SK-N-MC (cell line): ENCODE measurements around the gene DELE1.
A peak's percentile ranks its signal among the peaks of the same experiment; 100 is the strongest.

Source experiments
- DNase-seq: peaks from one replicate; pipeline ENCODE4 v3.0.0-alpha.2; 2011; ENCODE audit warnings: low read depth, low spot score
- H3K27ac ChIP-seq: fragments of 200-600 bp; sonication (generic); 2 replicates; pipeline ENCODE4 v1.5.1; 2016; ENCODE audit warnings: mixed run types
- H3K36me3 ChIP-seq: fragments of 200-600 bp; sonication (generic); 2 replicates; pipeline ENCODE4 v1.6.1; 2017; ENCODE audit warnings: antibody characterized with exemption, low read length, mixed read lengths; ENCODE audit not compliant: insufficient read depth
- H3K4me3 ChIP-seq: fragments of 200-600 bp; sonication (generic); 2 replicates; pipeline ENCODE4 v1.5.1; 2016
- H3K9ac ChIP-seq: fragments of 200-600 bp; sonication (generic); 2 replicates; pipeline ENCODE4 v1.8.0; 2017; ENCODE audit warnings: mixed run types, mixed read lengths; ENCODE audit not compliant: insufficient read length
- H3K9me3 ChIP-seq: fragments of 200-600 bp; sonication (generic); 2 replicates; pipeline ENCODE4 v1.6.1; 2017; ENCODE audit warnings: low read depth, mild to moderate bottlenecking, antibody characterized with exemption, low read length, moderate library complexity, mixed read lengths
- EZH2 ChIP-seq: fragments of 200-600 bp; sonication (generic); IDR thresholded peaks from one replicate; pipeline ENCODE4 v1.6.1; 2017; ENCODE audit warnings: antibody characterized with exemption
- FOXP2 ChIP-seq: optimal IDR thresholded peaks from 2 replicates; pipeline ENCODE3; 2011; ENCODE audit warnings: mild to moderate bottlenecking, moderate library complexity; ENCODE audit not compliant: insufficient read depth; ENCODE audit errors: extremely low read length, control extremely low read depth
- POLR2AphosphoS5 ChIP-seq: IDR thresholded peaks from 2 replicates; pipeline ENCODE4 v1.6.1; 2012; ENCODE audit warnings: mild to moderate bottlenecking, low read depth, low read length, borderline replicate concordance

Gene DELE1, protein sequence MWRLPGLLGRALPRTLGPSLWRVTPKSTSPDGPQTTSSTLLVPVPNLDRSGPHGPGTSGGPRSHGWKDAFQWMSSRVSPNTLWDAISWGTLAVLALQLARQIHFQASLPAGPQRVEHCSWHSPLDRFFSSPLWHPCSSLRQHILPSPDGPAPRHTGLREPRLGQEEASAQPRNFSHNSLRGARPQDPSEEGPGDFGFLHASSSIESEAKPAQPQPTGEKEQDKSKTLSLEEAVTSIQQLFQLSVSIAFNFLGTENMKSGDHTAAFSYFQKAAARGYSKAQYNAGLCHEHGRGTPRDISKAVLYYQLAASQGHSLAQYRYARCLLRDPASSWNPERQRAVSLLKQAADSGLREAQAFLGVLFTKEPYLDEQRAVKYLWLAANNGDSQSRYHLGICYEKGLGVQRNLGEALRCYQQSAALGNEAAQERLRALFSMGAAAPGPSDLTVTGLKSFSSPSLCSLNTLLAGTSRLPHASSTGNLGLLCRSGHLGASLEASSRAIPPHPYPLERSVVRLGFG

DNA sequence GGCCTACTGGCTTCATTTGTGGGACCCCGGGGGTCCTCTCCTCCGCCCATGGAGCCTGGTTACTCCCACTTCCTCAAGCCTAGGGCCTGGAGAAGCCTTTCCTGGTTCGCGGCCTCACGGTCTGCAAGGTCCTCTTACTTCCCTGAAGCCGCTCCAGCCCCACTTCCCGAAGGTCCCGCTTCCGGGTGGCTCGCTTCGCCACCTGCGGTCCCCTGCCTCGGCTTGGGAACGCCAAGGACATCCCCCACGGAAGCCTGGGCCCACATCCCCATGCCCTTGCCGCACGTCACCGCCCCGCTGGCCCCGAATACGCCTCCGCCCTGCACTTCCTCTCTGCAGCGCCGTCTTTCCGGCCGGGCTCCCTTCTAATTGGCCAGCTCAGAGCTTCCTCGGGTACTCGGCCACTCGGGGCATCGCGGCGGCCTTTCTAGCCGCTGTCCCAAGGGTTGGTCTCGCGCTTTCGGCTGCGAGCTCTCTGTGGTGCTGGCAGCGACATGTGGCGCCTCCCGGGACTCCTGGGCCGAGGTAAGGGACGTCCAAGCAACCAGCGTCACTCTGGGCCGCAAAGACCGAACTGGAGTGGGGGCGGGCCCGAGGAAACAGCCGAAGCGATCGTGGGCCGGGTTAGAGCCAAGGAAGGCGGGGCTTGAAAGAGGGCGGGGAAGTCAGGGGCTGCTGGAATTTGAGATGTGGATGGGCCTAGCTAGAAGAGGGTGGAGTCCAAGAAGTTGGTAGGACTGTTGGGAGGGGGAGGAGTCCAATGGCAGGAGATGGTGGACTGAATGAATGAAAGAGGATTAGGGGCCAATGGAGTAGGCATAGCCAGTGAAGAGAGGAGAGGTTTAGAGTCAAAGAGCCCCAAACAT lies at the start of gene DELE1:
Gene DELE1 (plus strand): TSS at position 424 of the 866 bp plus-strand sequence. CDS start 71 bp downstream, at position 495.
- TF ChIP-seq POLR2AphosphoS5 (peak; percentile 84; the same call in 1 of the 2 replicates), FOXP2 (no peak)
- H3K27ac ChIP-seq, result peak within 1 kb of the TSS; percentile 62; the same call in 1 of the 2 replicates
- peaks cover 23% of the 10 kb centered on the region for H3K36me3 ChIP-seq
- peak; percentile 62 for DNase-seq
- peak within 1 kb of the TSS; percentile 95 for H3K9ac ChIP-seq
- H3K4me3 ChIP-seq, result peak within 1 kb of the TSS; percentile 91
- no peaks in the 10 kb centered on the region for H3K9me3 ChIP-seq

DNA sequence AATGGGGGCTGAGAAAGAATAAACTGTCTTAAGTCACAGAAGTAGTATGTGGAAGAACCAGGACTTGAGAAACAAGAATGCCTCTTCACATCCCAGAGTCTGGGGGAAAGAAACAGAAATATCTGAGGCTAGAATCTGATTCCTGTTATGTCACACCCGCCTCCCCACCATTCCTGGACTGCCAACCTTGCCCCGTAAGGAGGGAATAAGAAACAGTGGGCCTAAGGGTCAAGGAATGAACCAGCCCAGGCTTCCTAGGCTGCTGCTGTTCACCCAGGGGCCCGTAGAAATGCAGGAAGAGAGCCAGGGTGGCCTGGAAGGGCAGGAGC lies 49.8 kb upstream of the DELE1 start:
- TF ChIP-seq POLR2AphosphoS5 (no peak), FOXP2 (no peak)
- Histone ChIP-seq H3K4me3 (no peak overlapping the region), H3K36me3 (no peaks in the 10 kb centered on the region), H3K9me3 (no peaks in the 10 kb centered on the region), H3K9ac (no peak overlapping the region), H3K27ac (no peak overlapping the region)
- no peak for DNase-seq

DNA sequence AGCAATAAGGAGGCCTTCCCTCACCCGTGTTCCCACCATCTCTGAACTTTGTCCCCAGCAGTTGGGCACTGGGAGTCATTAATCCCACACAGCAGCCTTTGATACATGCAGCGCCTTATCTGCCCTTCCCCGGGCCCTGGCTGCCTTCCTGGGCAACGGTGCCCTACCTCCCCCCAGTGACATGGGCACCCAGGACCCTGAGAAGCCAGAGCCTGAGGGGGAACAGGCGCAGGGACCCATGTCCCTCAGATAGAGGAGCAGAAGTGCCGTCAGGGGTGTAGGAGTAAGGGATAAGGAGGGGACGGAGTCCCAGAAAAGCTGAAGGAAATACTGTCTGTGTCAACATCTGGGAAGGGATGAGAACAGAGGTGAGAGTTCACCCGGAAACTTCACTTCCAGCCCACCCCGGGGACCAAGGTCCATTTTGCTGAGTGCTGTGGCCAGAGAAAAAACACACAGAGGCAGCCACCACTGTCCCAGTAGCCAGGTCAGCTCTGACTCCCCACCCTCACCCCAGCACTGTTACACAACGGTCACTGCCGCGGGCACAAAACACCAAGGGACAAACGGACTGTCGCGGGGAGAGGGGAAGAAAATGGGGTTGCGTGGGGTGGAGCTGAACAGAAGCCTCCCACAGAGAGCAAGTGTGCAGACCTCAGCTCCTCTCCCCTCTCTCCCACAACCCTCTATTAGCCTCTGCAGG lies 49.3 kb upstream of the DELE1 start:
- Histone ChIP-seq H3K9ac (no peak overlapping the region), H3K36me3 (no peaks in the 10 kb centered on the region), H3K4me3 (no peak overlapping the region), H3K9me3 (no peaks in the 10 kb centered on the region), H3K27ac (no peak overlapping the region)
- DNase-seq, result no peak
- no peak for TF ChIP-seq EZH2
- no peak for TF ChIP-seq FOXP2
- TF ChIP-seq POLR2AphosphoS5, result no peak

DNA sequence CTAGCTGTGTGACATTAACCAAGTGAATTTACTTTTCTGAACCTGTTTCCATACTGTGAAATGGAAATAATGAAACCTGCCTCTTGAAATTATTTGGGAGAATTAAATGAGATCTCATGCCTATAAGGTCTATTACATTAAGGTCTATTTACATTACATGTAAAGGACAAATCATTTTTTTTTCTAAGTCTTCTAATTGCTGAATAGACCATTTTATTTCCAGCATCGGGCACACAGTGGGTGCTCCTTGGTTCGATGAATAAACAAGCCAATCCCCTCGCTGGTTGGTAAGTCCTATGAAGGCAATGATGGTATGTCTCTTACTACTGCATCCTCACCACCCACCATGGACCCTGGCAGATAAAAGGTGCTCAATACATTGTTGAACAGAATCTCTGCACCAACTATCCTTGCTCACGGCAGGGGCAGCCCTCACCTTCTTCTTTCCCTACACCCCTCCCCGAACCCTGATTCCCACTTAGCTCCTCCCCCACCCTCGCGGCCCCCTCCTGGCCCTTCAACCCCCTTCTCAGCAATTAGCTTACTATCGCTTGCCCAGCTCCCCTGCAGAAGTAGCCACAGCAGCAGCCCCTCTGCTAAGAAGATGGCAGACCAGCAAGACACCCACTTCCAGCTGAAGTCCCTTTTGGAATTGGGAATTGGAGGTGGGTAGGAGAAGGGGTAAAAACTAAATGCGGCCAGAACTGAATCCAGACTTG lies 48.5 kb upstream of the DELE1 start:
- TF ChIP-seq EZH2 (no peak), FOXP2 (no peak), POLR2AphosphoS5 (no peak)
- Histone ChIP-seq H3K36me3 (no peaks in the 10 kb centered on the region), H3K9ac (no peak overlapping the region), H3K9me3 (no peaks in the 10 kb centered on the region), H3K4me3 (no peak overlapping the region), H3K27ac (no peak overlapping the region)
- DNase-seq, result no peak

DNA sequence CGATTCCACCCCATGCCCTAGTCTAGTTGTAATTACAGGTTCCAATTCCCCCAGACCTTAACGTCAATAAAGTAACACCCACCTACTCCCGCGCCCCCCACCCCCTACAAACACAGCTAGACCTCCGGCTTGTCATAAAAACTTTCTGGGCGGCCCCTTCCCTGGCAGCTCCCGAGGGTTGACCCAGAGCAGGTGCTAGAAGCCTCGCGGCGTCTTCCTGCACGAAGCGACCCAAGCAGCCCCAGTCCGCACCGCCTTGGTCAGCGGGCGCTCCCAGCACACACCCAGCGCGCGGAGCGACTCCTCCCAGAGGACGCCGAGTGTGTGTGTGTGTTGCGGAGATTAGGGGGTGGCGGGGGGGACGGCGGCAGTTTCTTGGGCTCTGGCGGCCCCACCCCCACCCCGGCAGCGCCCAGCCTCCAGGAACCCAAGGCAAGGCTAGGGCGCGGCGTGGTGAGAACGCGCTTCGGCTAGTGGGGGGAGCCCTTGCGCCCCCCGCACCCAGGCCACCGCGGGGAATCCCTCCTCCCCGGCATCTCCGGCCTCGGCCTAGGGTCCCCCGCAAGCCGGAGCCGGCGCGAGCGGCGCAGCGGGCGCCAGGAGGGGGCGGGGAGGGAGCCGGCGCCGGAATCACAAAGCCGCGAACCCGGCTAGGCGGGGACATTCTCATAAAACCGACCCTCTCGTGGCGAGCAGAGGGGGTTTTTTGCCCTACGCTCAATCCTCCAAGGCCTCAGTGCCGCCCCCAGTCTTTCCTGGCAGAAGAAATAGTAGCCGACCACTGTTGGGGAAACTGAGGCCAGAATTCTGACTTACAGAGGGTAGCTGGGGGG lies 47.7 kb upstream of the DELE1 start:
- H3K36me3 ChIP-seq, result no peaks in the 10 kb centered on the region
- TF ChIP-seq EZH2 (peak; percentile 91), POLR2AphosphoS5 (no peak)
- no peak overlapping the region for H3K9ac ChIP-seq
- no peaks in the 10 kb centered on the region for H3K9me3 ChIP-seq
- peak overlapping the region; percentile 56 for H3K4me3 ChIP-seq
- DNase-seq, result no peak
- no peak overlapping the region for H3K27ac ChIP-seq

DNA sequence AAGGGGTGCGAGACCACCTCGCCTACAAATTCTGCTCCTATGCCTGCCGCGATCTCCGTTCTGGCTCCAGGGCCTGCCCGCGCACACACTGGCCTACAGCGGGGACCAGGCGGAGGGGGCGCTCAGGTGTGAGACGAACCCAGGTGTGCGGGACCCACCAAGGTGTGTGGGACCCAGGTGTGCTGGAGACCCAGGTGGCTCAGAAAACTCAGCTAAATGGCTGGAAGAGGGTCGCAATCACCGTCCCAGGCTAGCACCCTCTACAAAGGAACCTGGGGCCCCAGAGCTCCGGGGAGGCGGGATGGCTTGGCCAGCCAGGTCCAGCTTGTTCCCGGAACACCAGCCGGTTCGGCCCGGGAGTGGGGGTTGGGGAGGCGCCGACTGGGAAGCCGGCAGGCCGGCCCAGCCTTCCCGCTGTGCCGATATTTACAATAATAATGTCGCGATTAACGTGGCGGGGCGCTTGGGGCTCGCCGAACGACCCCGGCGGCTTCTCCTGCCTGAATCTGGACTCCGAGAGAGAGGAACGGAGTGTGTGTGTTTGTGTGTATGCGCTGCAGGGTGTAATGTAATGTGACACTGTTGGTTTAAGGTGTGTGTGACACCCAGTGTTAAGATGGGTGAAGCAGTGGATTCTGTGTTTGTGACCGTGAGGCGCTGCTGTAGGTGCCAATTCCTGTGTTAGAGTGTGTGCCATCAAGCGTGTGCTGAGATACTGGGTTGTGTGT lies 46.9 kb upstream of the DELE1 start:
- H3K9me3 ChIP-seq, result no peaks in the 10 kb centered on the region
- no peak overlapping the region for H3K27ac ChIP-seq
- no peak overlapping the region for H3K9ac ChIP-seq
- no peak for DNase-seq
- H3K36me3 ChIP-seq, result no peaks in the 10 kb centered on the region
- TF ChIP-seq EZH2 (peak; percentile 42), FOXP2 (no peak)
- peak overlapping the region; percentile 56 for H3K4me3 ChIP-seq
